Measurements from ENCODE around the gene ACOXL. TPM values are rescaled to one million over a fixed set of nuclear protein-coding genes. Genes with fewer than 3 reads are reported as not detected.
A peak's percentile ranks its signal among the peaks of the same experiment; 100 is the strongest.

ACOXL gene
- total and polyA plus RNA-seq, 8 donors: 4.7 to 30.3 (median 8.3) TPM

DNA sequence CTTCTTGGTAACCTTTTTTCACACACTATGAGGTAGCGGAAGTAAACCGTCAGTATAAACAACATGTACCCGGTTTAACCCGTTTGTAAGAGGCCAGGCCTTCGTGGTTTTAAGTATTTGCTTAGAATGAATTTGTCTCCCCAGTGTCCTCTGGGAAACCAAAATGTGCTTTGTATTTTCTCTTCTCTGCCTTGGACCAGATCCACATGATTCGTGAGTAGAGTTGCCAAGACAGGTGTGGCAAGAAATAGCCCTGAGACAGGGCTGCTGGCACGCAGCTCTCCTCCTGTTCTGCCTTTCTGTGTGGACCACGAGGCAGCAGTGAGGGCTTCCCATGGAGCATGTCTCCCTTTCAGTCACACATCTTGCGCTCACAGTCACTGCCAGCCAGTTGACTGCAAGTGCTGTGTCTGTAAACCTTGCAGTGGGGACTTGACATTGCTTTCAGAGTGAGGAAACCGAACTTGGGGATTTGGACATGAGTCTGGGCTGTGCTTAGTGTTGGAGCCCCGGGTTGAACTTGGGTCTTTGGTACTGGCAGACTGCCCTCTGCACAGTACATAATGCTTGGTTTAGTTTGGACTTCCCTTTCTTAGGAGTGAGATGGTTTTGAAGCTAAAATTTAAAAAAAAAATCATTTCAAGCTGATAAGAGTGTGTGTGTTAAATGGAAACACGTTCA lies 407.4 kb downstream of the ACOXL start:
- intact Hi-C loops (cut with DNase I): no loop called here
- Histone ChIP-seq H3K36me3 (peaks cover 0 to 24% of the 10 kb centered on the region in 2 donors), H3K4me3 (no peak overlapping the region), H3K4me1 (no peaks in the 10 kb centered on the region), H3K9me3 (no peaks in the 10 kb centered on the region), H3K27me3 (no peaks in the 10 kb centered on the region), H3K27ac (no peak overlapping the region)
- TF ChIP-seq, protein P1, sequence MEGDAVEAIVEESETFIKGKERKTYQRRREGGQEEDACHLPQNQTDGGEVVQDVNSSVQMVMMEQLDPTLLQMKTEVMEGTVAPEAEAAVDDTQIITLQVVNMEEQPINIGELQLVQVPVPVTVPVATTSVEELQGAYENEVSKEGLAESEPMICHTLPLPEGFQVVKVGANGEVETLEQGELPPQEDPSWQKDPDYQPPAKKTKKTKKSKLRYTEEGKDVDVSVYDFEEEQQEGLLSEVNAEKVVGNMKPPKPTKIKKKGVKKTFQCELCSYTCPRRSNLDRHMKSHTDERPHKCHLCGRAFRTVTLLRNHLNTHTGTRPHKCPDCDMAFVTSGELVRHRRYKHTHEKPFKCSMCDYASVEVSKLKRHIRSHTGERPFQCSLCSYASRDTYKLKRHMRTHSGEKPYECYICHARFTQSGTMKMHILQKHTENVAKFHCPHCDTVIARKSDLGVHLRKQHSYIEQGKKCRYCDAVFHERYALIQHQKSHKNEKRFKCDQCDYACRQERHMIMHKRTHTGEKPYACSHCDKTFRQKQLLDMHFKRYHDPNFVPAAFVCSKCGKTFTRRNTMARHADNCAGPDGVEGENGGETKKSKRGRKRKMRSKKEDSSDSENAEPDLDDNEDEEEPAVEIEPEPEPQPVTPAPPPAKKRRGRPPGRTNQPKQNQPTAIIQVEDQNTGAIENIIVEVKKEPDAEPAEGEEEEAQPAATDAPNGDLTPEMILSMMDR (IDR thresholded peaks at IDR 0.05): no peak
- ATAC-seq (no peak), DNase-seq (peak in 1 of 4 donors; percentile 13)

DNA sequence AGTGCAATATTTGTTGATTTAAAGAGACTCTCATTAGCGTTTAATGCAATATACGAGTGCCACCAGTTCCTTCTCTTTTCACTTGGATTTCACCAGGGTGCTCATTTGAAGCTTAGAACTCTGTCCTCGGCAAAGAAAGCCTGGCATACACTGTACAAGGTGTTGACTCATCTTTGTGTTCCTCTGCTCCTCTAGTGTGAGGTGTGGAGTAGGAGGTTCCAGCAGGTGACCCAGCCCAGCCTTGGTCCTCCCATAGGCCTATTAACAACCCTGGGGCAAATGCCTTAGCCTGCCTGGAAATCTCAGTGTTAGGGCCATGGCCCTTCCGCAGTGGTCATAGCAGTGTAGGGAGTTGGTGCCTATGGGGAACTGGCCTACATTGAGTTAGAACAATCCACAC lies 408.4 kb downstream of the ACOXL start:
- no peaks in the 10 kb centered on the region for H3K9me3 ChIP-seq
- TF ChIP-seq, protein P1 (IDR thresholded peaks at IDR 0.05): no peak
- DNase-seq: no peak
- H3K27me3 ChIP-seq: no peaks in the 10 kb centered on the region
- no peak overlapping the region for H3K27ac ChIP-seq
- H3K4me1 ChIP-seq: no peaks in the 10 kb centered on the region
- peaks cover 0 to 24% of the 10 kb centered on the region in 2 donors for H3K36me3 ChIP-seq
- intact Hi-C loops (cut with DNase I): no loop called here
- no peak overlapping the region for H3K4me3 ChIP-seq
- no peak for ATAC-seq

DNA sequence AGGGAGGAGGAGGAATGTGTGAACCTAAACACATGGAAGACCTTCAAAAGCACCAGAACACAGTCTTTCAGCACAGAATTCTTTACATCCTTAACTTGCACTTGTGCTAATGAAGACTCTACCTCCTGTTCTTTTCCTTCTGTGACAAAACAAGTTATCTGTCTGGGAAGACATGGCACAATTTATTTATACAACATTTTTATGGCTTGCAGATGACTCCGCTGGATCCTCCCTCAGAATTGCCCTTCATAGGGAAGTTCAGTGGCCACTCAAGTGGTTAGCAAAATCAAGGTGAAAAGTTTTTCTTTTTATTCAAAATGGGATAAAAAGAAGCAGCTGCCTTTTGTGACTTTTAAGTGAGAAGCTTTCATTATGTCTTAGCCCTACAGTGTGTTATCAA lies 409.7 kb downstream of the ACOXL start:
- TF ChIP-seq, protein P1 (IDR thresholded peaks at IDR 0.05): no peak
- H3K4me1 ChIP-seq: no peaks in the 10 kb centered on the region
- DNase-seq (no peak), ATAC-seq (no peak)
- H3K4me3 ChIP-seq: no peak overlapping the region
- no peak overlapping the region for H3K27ac ChIP-seq
- no peaks in the 10 kb centered on the region for H3K9me3 ChIP-seq
- H3K27me3 ChIP-seq: no peaks in the 10 kb centered on the region
- H3K36me3 ChIP-seq: peaks cover 0 to 24% of the 10 kb centered on the region in 2 donors
- intact Hi-C loops (cut with DNase I): no loop called here

DNA sequence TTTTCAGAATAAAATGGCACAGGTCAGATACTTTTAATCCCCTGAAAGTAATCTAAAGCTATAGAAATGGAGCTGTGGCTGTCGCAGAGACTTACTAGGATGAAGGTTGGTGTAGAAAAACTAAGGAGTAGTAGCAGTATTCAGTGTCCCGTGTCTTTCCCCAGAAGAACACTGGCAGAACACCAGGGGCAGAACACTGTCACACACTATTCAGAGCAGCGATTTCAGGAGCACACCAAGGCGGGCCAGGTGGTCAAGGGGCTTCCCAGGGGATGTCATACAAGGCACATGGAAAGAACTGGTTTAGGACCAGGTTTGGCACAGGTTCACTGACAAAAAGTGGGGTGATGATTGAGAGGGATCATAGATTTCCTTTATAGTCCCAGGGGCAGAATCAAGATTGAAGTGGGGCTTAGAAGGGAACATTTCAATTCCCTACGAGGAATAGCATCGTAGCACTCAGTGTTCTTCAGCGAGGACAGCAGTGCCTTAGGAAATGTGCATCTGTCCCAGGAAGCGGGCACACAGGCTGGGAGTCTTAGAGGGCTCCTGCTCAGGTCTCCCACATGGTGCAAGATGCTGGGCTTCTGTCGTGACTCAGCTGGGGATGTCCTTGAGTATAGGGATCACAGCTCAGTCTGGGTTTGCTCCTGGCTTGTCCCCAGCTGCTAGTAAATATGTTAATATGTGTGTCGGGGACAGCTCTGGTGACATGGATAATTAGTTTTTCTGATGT lies 410.9 kb downstream of the ACOXL start:
- H3K4me3 ChIP-seq: no peak overlapping the region
- DNase-seq: no peak
- TF ChIP-seq, protein P1 (IDR thresholded peaks at IDR 0.05): no peak
- peaks cover 0 to 24% of the 10 kb centered on the region in 2 donors for H3K36me3 ChIP-seq
- no peaks in the 10 kb centered on the region for H3K4me1 ChIP-seq
- ATAC-seq: no peak
- H3K9me3 ChIP-seq: no peaks in the 10 kb centered on the region
- no peaks in the 10 kb centered on the region for H3K27me3 ChIP-seq
- H3K27ac ChIP-seq: no peak overlapping the region
- intact Hi-C loops (cut with DNase I): no loop called here

DNA sequence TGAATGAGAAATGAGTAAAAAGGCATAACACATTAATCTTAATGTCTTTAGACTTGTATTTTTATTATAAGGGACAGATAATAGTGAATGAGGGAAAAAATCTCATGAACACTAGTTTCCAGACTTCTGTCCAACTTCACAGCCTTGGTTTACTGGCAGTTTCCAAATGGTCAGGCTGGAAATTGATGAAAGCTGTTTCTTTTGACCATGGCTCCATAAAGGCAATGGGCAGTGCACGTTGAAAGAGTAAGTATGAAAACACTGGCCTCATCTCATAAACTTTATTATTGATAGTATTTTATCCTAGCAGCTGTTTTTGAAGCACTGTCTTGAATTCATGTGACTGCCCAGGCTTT lies 411.4 kb downstream of the ACOXL start:
- peaks cover 0 to 5% of the 10 kb centered on the region in 2 donors for H3K4me1 ChIP-seq
- no peak for ATAC-seq
- no peaks in the 10 kb centered on the region for H3K27me3 ChIP-seq
- TF ChIP-seq, protein P1 (IDR thresholded peaks at IDR 0.05): no peak
- DNase-seq: no peak
- intact Hi-C loops (cut with DNase I): no loop called here
- peaks cover 0 to 20% of the 10 kb centered on the region in 2 donors for H3K36me3 ChIP-seq
- H3K9me3 ChIP-seq: no peaks in the 10 kb centered on the region
- H3K4me3 ChIP-seq: no peak overlapping the region
- no peak overlapping the region for H3K27ac ChIP-seq

Data from left lung (tissue), 10 donors.